GM12878 (cell line): ENCODE measurements around the gene CD86. TPM values are rescaled to one million over a fixed set of nuclear protein-coding genes. Genes with fewer than 3 reads are reported as not detected.

Experiments used
- BACH1 ChIP-seq: fragments of 450-650 bp; IDR thresholded peaks from 2 replicates; pipeline ENCODE4 v1.6.1; 2017; ENCODE audit warnings: mild to moderate bottlenecking, borderline replicate concordance
- CBFB ChIP-seq: IDR thresholded peaks from 2 replicates; pipeline ENCODE4 v1.6.1; 2016; ENCODE audit warnings: antibody characterized with exemption, low read depth
- CEBPB ChIP-seq, 2 experiments: fragments of 150-350 bp in 1 of 2; IDR thresholded peaks; 2 replicates each; pipeline ENCODE4 v1.6.1; 2012 to 2014; ENCODE audit warnings: low read depth in 2 of 2, low read length in 2 of 2, borderline replicate concordance in 1 of 2, inconsistent platforms in 1 of 2
- CHD1 ChIP-seq: IDR thresholded peaks from 2 replicates; pipeline ENCODE4 v1.6.1; 2012; ENCODE audit warnings: low read depth, low read length, improper control_type of control experiment
- ETV6 ChIP-seq, 2 experiments: fragments of 450-650 bp in 1 of 2; IDR thresholded peaks in 1 of 2; conservative IDR thresholded peaks in 1 of 2; 2 replicates each; pipeline ENCODE4 v1.6.1; 2014; ENCODE audit warnings: antibody characterized with exemption in 1 of 2, borderline replicate concordance in 1 of 2, low read depth in 1 of 2, mild to moderate bottlenecking in 1 of 2, moderate library complexity in 1 of 2
- FOXK2 ChIP-seq: fragments of 450-650 bp; IDR thresholded peaks from 2 replicates; pipeline ENCODE4 v1.6.1; 2017; ENCODE audit warnings: mild to moderate bottlenecking, moderate library complexity
- NR2C2 ChIP-seq: IDR thresholded peaks from 2 replicates; pipeline ENCODE4 v1.6.1; 2011; ENCODE audit warnings: borderline replicate concordance, low read depth; ENCODE audit not compliant: control insufficient read depth, insufficient read length
- POLR2AphosphoS2 ChIP-seq: IDR thresholded peaks from 2 replicates; pipeline ENCODE4 v1.6.1; 2011; ENCODE audit warnings: low read depth, mild to moderate bottlenecking, low read length, improper control_type of control experiment, moderate library complexity
- POU2F2 ChIP-seq: IDR thresholded peaks from 3 replicates; pipeline ENCODE4 v1.6.1; 2011; ENCODE audit warnings: low read depth, mild to moderate bottlenecking, low read length, borderline replicate concordance
- REST ChIP-seq: IDR thresholded peaks from 2 replicates; pipeline ENCODE4 v1.6.1; 2012; ENCODE audit warnings: mild to moderate bottlenecking, low read depth, low read length
- SMAD1 ChIP-seq: fragments of 450-650 bp; IDR thresholded peaks from 2 replicates; pipeline ENCODE4 v1.6.1; 2018; ENCODE audit warnings: mild to moderate bottlenecking, low read depth; ENCODE audit not compliant: partially characterized antibody
- SP1 ChIP-seq: IDR thresholded peaks from one replicate; pipeline ENCODE4 v1.6.1; 2011; ENCODE audit warnings: low read depth, low read length
- SPI1 ChIP-seq: IDR thresholded peaks from 2 replicates; pipeline ENCODE4 v1.6.1; 2011; ENCODE audit warnings: low read depth, mild to moderate bottlenecking, low read length, moderate library complexity, borderline replicate concordance; ENCODE audit not compliant: insufficient read depth
- YY1 ChIP-seq: IDR thresholded peaks from 2 replicates; pipeline ENCODE4 v1.6.1; 2011; ENCODE audit warnings: low read depth, mild to moderate bottlenecking, low read length
- ZNF207 ChIP-seq: fragments of 450-650 bp; IDR thresholded peaks from 2 replicates; pipeline ENCODE4 v1.6.1; 2014; ENCODE audit warnings: antibody characterized with exemption, mild to moderate bottlenecking, borderline replicate concordance
- polyA plus RNA-seq, 11 experiments: library from polyadenylated mRNA; depleted of rRNA in 4 of 11; unstranded in 6 of 11; stranded (reverse) in 5 of 11; fragments of >200 nt; fragmentation: Nextera tagmentation in 4 of 11; fragmentation: Illumina TruSeq in 1 of 11; extraction: Ambion mirVana in 4 of 11; extraction: Trizol in 1 of 11; gene quantifications; 1 replicate in 1 of 11; 2 replicates in 10 of 11; pipeline versions ENCODE4 v1.2.1 to v1.2.3, GENCODE V29; 2011 to 2016; ENCODE audit warnings: inconsistent platforms in 2 of 11, missing spikeins in 2 of 11, low read depth in 1 of 11
- total RNA-seq, 4 experiments: library from RNA; depleted of rRNA in 3 of 4; stranded (reverse); fragments of >200 nt in 3 of 4; fragmentation: Illumina TruSeq in 1 of 4; extraction: Trizol in 1 of 4; gene quantifications; 2 replicates each; pipeline versions ENCODE4 v1.2.1 to v1.2.3, GENCODE V29; 2013 to 2021
- TF ChIP-seq, protein P1 (sequence below): fragments of 450-650 bp; conservative IDR thresholded peaks from 2 replicates; pipeline ENCODE4 v1.6.1; 2017; ENCODE audit warnings: mild to moderate bottlenecking, moderate library complexity
- TF ChIP-seq, protein P2 (sequence below): IDR thresholded peaks from 2 replicates; pipeline ENCODE4 v1.6.1; 2012; ENCODE audit warnings: low read depth, low read length, improper control_type of control experiment
- TF ChIP-seq, protein P3 (sequence below): fragments of 450-650 bp; formaldehyde crosslinking; IDR thresholded peaks from 2 replicates; pipeline ENCODE4 v1.4.0; 2020; ENCODE audit warnings: mild to moderate bottlenecking, moderate library complexity

CD86 gene
- total and polyA plus RNA-seq, 10 of the 15 experiments (the other 5 are each of a cell fraction or from before 2014, with no cell fraction given), result 40.9 to 100 (median 55.5) TPM

GRCh38 chr3:122102191-122102935 is 47.2 kb downstream of the CD86 start (continued):
- TF ChIP-seq, protein P1, sequence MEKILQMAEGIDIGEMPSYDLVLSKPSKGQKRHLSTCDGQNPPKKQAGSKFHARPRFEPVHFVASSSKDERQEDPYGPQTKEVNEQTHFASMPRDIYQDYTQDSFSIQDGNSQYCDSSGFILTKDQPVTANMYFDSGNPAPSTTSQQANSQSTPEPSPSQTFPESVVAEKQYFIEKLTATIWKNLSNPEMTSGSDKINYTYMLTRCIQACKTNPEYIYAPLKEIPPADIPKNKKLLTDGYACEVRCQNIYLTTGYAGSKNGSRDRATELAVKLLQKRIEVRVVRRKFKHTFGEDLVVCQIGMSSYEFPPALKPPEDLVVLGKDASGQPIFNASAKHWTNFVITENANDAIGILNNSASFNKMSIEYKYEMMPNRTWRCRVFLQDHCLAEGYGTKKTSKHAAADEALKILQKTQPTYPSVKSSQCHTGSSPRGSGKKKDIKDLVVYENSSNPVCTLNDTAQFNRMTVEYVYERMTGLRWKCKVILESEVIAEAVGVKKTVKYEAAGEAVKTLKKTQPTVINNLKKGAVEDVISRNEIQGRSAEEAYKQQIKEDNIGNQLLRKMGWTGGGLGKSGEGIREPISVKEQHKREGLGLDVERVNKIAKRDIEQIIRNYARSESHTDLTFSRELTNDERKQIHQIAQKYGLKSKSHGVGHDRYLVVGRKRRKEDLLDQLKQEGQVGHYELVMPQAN, result no peak
- peak; percentile 76 for TF ChIP-seq SMAD1
- TF ChIP-seq CHD1, result no peak
- TF ChIP-seq, protein P2, sequence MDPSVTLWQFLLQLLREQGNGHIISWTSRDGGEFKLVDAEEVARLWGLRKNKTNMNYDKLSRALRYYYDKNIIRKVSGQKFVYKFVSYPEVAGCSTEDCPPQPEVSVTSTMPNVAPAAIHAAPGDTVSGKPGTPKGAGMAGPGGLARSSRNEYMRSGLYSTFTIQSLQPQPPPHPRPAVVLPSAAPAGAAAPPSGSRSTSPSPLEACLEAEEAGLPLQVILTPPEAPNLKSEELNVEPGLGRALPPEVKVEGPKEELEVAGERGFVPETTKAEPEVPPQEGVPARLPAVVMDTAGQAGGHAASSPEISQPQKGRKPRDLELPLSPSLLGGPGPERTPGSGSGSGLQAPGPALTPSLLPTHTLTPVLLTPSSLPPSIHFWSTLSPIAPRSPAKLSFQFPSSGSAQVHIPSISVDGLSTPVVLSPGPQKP, result no peak
- no peak for TF ChIP-seq POLR2AphosphoS2
- TF ChIP-seq POU2F2, result no peak; the same call in 2 of the 3 replicates
- TF ChIP-seq, protein P3, sequence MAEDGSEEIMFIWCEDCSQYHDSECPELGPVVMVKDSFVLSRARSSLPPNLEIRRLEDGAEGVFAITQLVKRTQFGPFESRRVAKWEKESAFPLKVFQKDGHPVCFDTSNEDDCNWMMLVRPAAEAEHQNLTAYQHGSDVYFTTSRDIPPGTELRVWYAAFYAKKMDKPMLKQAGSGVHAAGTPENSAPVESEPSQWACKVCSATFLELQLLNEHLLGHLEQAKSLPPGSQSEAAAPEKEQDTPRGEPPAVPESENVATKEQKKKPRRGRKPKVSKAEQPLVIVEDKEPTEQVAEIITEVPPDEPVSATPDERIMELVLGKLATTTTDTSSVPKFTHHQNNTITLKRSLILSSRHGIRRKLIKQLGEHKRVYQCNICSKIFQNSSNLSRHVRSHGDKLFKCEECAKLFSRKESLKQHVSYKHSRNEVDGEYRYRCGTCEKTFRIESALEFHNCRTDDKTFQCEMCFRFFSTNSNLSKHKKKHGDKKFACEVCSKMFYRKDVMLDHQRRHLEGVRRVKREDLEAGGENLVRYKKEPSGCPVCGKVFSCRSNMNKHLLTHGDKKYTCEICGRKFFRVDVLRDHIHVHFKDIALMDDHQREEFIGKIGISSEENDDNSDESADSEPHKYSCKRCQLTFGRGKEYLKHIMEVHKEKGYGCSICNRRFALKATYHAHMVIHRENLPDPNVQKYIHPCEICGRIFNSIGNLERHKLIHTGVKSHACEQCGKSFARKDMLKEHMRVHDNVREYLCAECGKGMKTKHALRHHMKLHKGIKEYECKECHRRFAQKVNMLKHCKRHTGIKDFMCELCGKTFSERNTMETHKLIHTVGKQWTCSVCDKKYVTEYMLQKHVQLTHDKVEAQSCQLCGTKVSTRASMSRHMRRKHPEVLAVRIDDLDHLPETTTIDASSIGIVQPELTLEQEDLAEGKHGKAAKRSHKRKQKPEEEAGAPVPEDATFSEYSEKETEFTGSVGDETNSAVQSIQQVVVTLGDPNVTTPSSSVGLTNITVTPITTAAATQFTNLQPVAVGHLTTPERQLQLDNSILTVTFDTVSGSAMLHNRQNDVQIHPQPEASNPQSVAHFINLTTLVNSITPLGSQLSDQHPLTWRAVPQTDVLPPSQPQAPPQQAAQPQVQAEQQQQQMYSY (CRISPR knock-in tag), result no peak
- no peak for TF ChIP-seq CBFB
- no peak for TF ChIP-seq NR2C2
- peak; percentile 50; the same call in 1 of the 2 replicates for TF ChIP-seq BACH1
- no peak; the same call in 1 of the 2 replicates for TF ChIP-seq YY1
- TF ChIP-seq ETV6 (conservative IDR thresholded peaks at IDR 0.05 in 1 of 2, IDR thresholded peaks at IDR 0.05 in 1 of 2; ENCODE audit: borderline replicate concordance in 1 of 2, low read depth in 1 of 2), result peak in 1 of 2 experiments; percentile 56; a peak in 1 of 4 replicates
- no peak for TF ChIP-seq SP1
- no peak for TF ChIP-seq ZNF207
- TF ChIP-seq CEBPB (IDR thresholded peaks at IDR 0.05; ENCODE audit: borderline replicate concordance in 1 of 2, low read depth in 2 of 2, low read length in 2 of 2), result peak in 1 of 2 experiments; percentile 77; a peak in 1 of 4 replicates
- TF ChIP-seq FOXK2, result no peak
- TF ChIP-seq SPI1, result peak; percentile 84
- TF ChIP-seq REST, result no peak
